Left ventricle myocardium inferior (tissue), 1 donor: ENCODE measurements around the gene MAGI2. TPM values are rescaled to one million over a fixed set of nuclear protein-coding genes. Genes with fewer than 3 reads are reported as not detected.
A peak's percentile ranks its signal among the peaks of the same experiment; 100 is the strongest.
"Not testable (repeated sequence)": the region's sequence is repeated elsewhere in the genome, so short reads cannot be mapped to it uniquely, and the experiment has no call there.

Experiments used
- DNase-seq: peaks from one replicate; pipeline ENCODE4 v3.0.0-alpha.2; 2020
- H3K27ac ChIP-seq: fragments of 200-600 bp; replicated peaks from 2 replicates; pipeline ENCODE4 v1.8.0; 2021
- H3K27me3 ChIP-seq: fragments of 200-600 bp; 2 replicates; pipeline ENCODE4 v1.8.0; 2021; ENCODE audit warnings: low read depth
- H3K36me3 ChIP-seq: fragments of 200-600 bp; 2 replicates; pipeline ENCODE4 v1.8.0; 2021
- H3K4me1 ChIP-seq: fragments of 200-600 bp; 2 replicates; pipeline ENCODE4 v1.8.0; 2021
- H3K4me3 ChIP-seq: fragments of 200-600 bp; 2 replicates; pipeline ENCODE4 v1.8.0; 2021; ENCODE audit warnings: mild to moderate bottlenecking, moderate library complexity
- H3K9me3 ChIP-seq: fragments of 200-600 bp; replicated peaks from 2 replicates; pipeline ENCODE4 v1.8.0; 2021
- intact Hi-C: fragments of 100-400 bp; cut with micrococcal nuclease; formaldehyde crosslinking; loops from one replicate; pipeline ENCODE4 v1.11.0; 2022
- total RNA-seq: library from RNA; stranded (reverse); fragmentation: NEBNext Ultra II Directional; extraction: Animal tissue kit (Norgen Biotek cat#: 25700); gene quantifications from one replicate; pipeline ENCODE4 v1.2.1, GENCODE V29; 2021
- TF ChIP-seq, protein P1 (sequence below): fragments of 200-600 bp; IDR thresholded peaks from 2 replicates; pipeline ENCODE4 v1.8.0; 2021; ENCODE audit warnings: antibody characterized with exemption, mild to moderate bottlenecking, borderline replicate concordance
- donor health status: DM: no; HTN: yes; CAD: no; lungs with severe emphysema.

The MAGI2 gene
- total RNA-seq, 1 donor from 2014 or later, result 4.5 TPM

DNA sequence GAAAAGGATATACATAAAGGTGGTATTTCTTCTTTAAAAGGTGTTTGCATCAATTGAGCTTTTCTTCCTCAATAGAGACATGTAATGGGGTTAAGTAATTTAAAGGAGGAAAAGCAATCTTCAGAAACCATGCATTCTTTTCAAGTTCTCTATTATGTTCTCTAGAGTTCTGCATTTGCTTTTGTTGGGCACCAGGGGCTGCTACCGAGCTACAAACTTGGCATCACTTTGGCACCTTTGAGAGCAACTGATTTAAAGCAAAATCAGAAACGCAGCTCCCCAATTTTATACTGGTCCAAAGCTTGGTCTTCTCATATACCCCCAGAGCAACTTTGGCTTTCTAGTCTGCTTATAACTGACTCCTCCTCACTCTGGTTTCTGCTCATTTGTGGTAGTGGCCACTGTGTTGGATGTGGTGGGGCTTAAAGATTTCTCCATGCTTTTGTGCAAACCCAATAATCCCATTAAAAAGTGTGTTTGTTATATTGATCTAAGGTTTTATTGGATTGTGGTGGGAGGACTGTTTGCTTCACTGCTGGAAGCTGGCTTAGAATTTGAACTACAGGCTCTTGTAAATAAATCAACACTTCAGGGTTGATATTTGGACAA lies 942.8 kb downstream of the MAGI2 start:
- TF ChIP-seq, protein P1, sequence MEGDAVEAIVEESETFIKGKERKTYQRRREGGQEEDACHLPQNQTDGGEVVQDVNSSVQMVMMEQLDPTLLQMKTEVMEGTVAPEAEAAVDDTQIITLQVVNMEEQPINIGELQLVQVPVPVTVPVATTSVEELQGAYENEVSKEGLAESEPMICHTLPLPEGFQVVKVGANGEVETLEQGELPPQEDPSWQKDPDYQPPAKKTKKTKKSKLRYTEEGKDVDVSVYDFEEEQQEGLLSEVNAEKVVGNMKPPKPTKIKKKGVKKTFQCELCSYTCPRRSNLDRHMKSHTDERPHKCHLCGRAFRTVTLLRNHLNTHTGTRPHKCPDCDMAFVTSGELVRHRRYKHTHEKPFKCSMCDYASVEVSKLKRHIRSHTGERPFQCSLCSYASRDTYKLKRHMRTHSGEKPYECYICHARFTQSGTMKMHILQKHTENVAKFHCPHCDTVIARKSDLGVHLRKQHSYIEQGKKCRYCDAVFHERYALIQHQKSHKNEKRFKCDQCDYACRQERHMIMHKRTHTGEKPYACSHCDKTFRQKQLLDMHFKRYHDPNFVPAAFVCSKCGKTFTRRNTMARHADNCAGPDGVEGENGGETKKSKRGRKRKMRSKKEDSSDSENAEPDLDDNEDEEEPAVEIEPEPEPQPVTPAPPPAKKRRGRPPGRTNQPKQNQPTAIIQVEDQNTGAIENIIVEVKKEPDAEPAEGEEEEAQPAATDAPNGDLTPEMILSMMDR, result peak; percentile 66
- DNase-seq, result no peak
- no peaks in the 10 kb centered on the region for H3K27me3 ChIP-seq
- no peak overlapping the region for H3K4me3 ChIP-seq
- H3K4me1 ChIP-seq, result no peaks in the 10 kb centered on the region
- no peak overlapping the region for H3K27ac ChIP-seq
- H3K9me3 ChIP-seq, result no peaks in the 10 kb centered on the region
- H3K36me3 ChIP-seq, result no peaks in the 10 kb centered on the region
- intact Hi-C loops, result no loop called here

DNA sequence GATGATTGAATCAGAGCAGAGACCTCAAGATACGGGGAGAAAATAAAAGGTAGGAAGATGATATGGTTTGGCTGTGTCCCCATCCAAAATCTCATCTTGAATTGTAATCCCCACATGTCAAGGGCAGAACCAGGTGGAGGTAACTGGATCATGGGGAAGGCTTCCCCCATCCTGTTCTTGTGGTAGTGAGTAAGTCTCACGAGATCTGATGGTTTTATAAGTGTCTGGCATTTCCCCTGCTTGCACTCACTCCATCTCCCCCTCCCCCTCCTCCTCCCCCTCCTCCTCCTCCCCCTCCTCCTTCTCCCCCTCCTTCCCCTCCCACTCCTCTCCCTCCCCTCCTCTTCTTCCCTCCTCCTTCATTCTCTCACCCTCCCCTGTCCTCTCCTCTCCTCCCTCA lies 950.2 kb downstream of the MAGI2 start:
- H3K4me1 ChIP-seq, intact Hi-C loops, DNase-seq, H3K4me3 ChIP-seq, H3K27ac ChIP-seq, H3K27me3 ChIP-seq, H3K9me3 ChIP-seq, H3K36me3 ChIP-seq: not testable (repeated sequence)

DNA sequence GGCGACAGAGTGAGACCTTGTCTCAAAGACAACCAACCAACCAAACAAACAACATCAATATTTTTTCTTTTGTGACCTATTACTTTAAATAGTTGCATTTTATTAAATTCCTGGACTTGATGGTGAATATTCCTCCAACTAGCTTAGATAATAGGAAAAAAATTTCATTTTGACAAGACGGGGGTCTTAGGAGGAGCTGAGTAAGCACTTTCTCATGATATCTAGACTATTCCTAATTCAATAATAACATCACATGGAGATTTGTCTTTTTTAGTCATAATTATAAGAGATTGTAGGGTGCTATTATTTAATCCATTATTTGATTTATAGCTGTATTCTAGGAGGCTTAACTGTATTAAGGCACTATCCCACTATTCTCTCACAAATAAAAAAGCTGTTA lies 952.4 kb downstream of the MAGI2 start:
- no peaks in the 10 kb centered on the region for H3K36me3 ChIP-seq
- DNase-seq, result no peak
- no peaks in the 10 kb centered on the region for H3K27me3 ChIP-seq

DNA sequence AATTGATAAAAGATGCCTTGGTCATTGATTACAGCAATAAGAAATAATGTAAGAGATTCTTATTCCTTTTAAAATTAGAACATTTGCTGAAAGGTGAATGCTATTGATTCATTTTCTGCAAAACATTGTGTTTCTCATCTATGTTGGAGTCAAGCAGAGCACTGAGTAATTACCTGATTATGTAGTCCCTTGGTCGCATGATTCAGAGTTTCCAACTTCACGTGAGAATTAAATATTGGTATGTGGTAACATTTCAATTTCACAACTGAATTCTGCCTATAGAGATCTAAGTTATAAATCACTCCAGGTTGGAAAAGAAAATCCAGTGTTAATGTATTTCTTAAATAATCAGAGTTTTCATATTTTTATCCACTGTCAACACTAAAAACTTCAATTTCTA lies 953.5 kb downstream of the MAGI2 start:
- Histone ChIP-seq H3K27me3 (no peaks in the 10 kb centered on the region), H3K36me3 (no peaks in the 10 kb centered on the region)

More for the DNA sequence above, 952.4 kb downstream of the MAGI2 start:
- Histone ChIP-seq H3K4me1 (no peaks in the 10 kb centered on the region), H3K4me3 (no peak overlapping the region), H3K27ac (no peak overlapping the region), H3K9me3 (no peaks in the 10 kb centered on the region)
- TF ChIP-seq, protein P1, result no peak
- intact Hi-C loops, result no loop called here

DNA sequence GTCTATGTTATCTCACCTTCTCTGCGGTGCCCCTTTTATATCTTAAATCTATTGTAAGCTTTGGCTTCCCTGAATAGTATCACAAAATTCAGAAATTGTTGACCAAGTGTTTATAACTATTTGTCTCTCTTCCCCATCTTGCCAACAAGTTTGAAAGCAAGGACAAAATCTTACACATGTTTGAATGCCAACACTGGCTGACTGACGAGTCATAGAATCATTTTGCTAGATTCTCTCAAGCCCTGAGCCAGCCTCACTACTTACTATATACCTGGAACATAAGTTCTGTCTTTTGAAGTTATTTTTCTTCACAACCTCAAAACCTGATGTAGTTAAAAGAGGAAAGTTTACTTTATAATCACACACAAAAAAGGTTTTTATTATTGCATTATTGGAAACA lies 954.2 kb downstream of the MAGI2 start:
- Histone ChIP-seq H3K4me1 (no peaks in the 10 kb centered on the region), H3K27ac (no peak overlapping the region), H3K9me3 (no peaks in the 10 kb centered on the region), H3K36me3 (no peaks in the 10 kb centered on the region), H3K4me3 (no peak overlapping the region), H3K27me3 (no peaks in the 10 kb centered on the region)
- intact Hi-C loops, result no loop called here
- no peak for DNase-seq
- TF ChIP-seq, protein P1, result no peak

More for the DNA sequence above, 953.5 kb downstream of the MAGI2 start:
- TF ChIP-seq, protein P1, result no peak
- no peak overlapping the region for H3K27ac ChIP-seq
- DNase-seq, result no peak
- H3K4me1 ChIP-seq, result no peaks in the 10 kb centered on the region
- no peaks in the 10 kb centered on the region for H3K9me3 ChIP-seq
- intact Hi-C loops, result no loop called here
- H3K4me3 ChIP-seq, result no peak overlapping the region

DNA sequence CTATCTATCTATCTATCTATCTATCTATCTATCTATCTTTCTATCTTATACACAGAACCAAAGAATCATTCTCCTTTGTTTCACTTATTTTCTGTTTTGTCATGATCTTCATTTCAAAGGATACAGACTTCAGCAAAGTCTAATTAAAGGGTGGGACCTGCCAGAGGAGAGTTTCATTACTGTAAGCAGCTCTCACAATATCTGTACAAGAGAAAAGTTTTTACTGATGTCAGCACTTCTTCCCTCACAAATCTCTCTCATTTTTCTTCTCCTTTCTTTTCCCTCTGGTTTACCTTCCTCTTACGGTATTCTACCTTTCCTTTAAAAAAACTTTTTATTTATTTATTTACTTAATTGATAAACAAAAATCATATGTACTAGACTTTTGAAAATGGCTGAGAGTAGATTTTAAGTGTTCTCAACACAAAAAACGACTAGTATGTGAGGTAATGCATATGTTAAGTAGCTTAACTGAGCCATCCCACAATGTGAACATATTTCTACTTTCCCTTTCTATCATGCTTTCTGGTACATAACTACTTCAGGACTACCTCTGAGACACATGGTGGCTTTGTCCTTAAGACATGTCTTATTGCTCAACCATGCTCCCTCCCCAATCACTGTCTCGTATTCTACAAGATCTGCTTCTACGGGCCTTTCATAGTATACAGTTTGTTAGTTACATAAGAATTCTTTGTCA lies 955.6 kb downstream of the MAGI2 start:
- no peak for DNase-seq
- TF ChIP-seq, protein P1, result no peak
- Histone ChIP-seq H3K27ac (no peak overlapping the region), H3K4me1 (no peaks in the 10 kb centered on the region), H3K27me3 (no peaks in the 10 kb centered on the region), H3K36me3 (no peaks in the 10 kb centered on the region), H3K9me3 (no peaks in the 10 kb centered on the region), H3K4me3 (no peak overlapping the region)
- intact Hi-C loops, result no loop called here
